IMR-90 (cell line): Measurements from ENCODE around the gene ALK. TPM values are rescaled to one million over a fixed set of nuclear protein-coding genes. Genes with fewer than 3 reads are reported as not detected.

Experiments used
- ATAC-seq: fragments of 200-7000 bp; cut with Tn5 transposase; 2 replicates; pipeline ENCODE4 v1.9.1; 2020; ENCODE audit warnings: low read depth, mild to moderate bottlenecking, moderate library complexity
- BruUV-seq: library from RNA; stranded (reverse); fragments of 400-500 nt; replicated peaks from 2 replicates; lab custom pipeline; 2021; lab: Mats Ljungman, UMichigan
- CTCF ChIA-PET: fragments of 300-600 bp; formaldehyde crosslinking; extraction: SDS; loops from one replicate; lab custom pipeline; 2021; ENCODE audit warnings: antibody characterized with exemption; lab: Yijun Ruan, JAX
- POLR2A ChIA-PET: fragments of 300-600 bp; sonication (Branson Sonifier 250); formaldehyde crosslinking; loops from one replicate; lab custom pipeline; 2022; ENCODE audit warnings: antibody characterized with exemption; ENCODE audit not compliant: unreplicated experiment; lab: Charles Lee
- DNase-seq: peaks from one replicate; pipeline ENCODE4 v3.0.0; 2013
- H2AFZ ChIP-seq: replicated peaks from 2 replicates; pipeline ENCODE3; 2013; ENCODE audit warnings: low read length, mild to moderate bottlenecking; ENCODE audit not compliant: poor library complexity
- H2AK5ac ChIP-seq: 2 replicates; pipeline ENCODE4 v1.6.1; 2013; ENCODE audit warnings: low read depth, low read length, inconsistent platforms
- H2AK9ac ChIP-seq: replicated peaks from 2 replicates; pipeline ENCODE3; 2013; ENCODE audit warnings: mild to moderate bottlenecking, low read depth, low read length, moderate library complexity; ENCODE audit not compliant: poor library complexity
- H2BK120ac ChIP-seq: 2 replicates; pipeline ENCODE4 v1.6.1; 2013; ENCODE audit warnings: low read depth, low read length, inconsistent platforms
- H2BK15ac ChIP-seq: 3 replicates; pipeline ENCODE4 v1.6.1; 2013; ENCODE audit warnings: low read depth, low read length, inconsistent platforms
- H2BK20ac ChIP-seq: 2 replicates; pipeline ENCODE4 v1.6.1; 2013; ENCODE audit warnings: low read depth, mild to moderate bottlenecking, inconsistent platforms, low read length, moderate library complexity
- H2BK5ac ChIP-seq: 2 replicates; pipeline ENCODE4 v1.6.1; 2013; ENCODE audit warnings: mild to moderate bottlenecking, low read depth, low read length, inconsistent platforms; ENCODE audit not compliant: poor library complexity, severe bottlenecking
- H3K14ac ChIP-seq: replicated peaks from 2 replicates; pipeline ENCODE4 v1.6.1; 2013; ENCODE audit warnings: low read depth, low read length, inconsistent platforms
- H3K18ac ChIP-seq: 2 replicates; pipeline ENCODE4 v1.6.1; 2013; ENCODE audit warnings: low read depth, low read length, control low read depth
- H3K23ac ChIP-seq: 2 replicates; pipeline ENCODE4 v1.6.1; 2013; ENCODE audit warnings: low read depth, low read length, inconsistent platforms
- H3K27ac ChIP-seq: 2 replicates; pipeline ENCODE4 v1.5.1; 2013; ENCODE audit warnings: mild to moderate bottlenecking, control low read depth, low read length; ENCODE audit not compliant: insufficient read depth
- H3K27me3 ChIP-seq: 2 replicates; pipeline ENCODE4 v1.6.1; 2013; ENCODE audit warnings: low read length; ENCODE audit not compliant: control insufficient read depth, insufficient read depth
- H3K36me3 ChIP-seq: 2 replicates; pipeline ENCODE4 v1.6.1; 2013; ENCODE audit warnings: low read length, mixed read lengths; ENCODE audit not compliant: control insufficient read depth, insufficient read depth
- H3K4ac ChIP-seq: 2 replicates; pipeline ENCODE4 v1.6.1; 2013; ENCODE audit warnings: low read depth, low read length, inconsistent platforms
- H3K4me1 ChIP-seq: 2 replicates; pipeline ENCODE4 v1.6.1; 2013; ENCODE audit warnings: low read length, mixed read lengths; ENCODE audit not compliant: control insufficient read depth, insufficient read depth
- H3K4me2 ChIP-seq: 2 replicates; pipeline ENCODE4 v1.6.1; 2013; ENCODE audit warnings: low read depth, mild to moderate bottlenecking, control low read depth, low read length, moderate library complexity
- H3K4me3 ChIP-seq: 2 replicates; pipeline ENCODE4 v1.5.1; 2013; ENCODE audit warnings: low read depth, mild to moderate bottlenecking, control low read depth, low read length, moderate library complexity; ENCODE audit not compliant: insufficient read depth
- H3K56ac ChIP-seq: 2 replicates; pipeline ENCODE4 v1.6.1; 2013; ENCODE audit warnings: low read length, inconsistent platforms; ENCODE audit not compliant: insufficient read depth; ENCODE audit errors: extremely low read depth
- H3K79me1 ChIP-seq, 2 experiments: 2 replicates each; pipeline ENCODE4 v1.6.1; 2013; ENCODE audit warnings: low read length in 2 of 2, inconsistent platforms in 1 of 2, low read depth in 1 of 2
- H3K9ac ChIP-seq: 2 replicates; pipeline ENCODE4 v1.6.1; 2013; ENCODE audit warnings: low read depth, low read length, control low read depth
- H3K9me1 ChIP-seq: 2 replicates; pipeline ENCODE4 v1.6.1; 2013; ENCODE audit warnings: low read length, inconsistent platforms; ENCODE audit not compliant: insufficient read depth
- H3K9me3 ChIP-seq: 2 replicates; pipeline ENCODE4 v1.6.1; 2013; ENCODE audit warnings: low read length; ENCODE audit not compliant: control insufficient read depth, insufficient read depth
- H4K20me1 ChIP-seq: 2 replicates; pipeline ENCODE4 v1.6.1; 2013; ENCODE audit warnings: low read length, inconsistent platforms; ENCODE audit not compliant: insufficient read depth
- H4K5ac ChIP-seq: 2 replicates; pipeline ENCODE4 v1.6.1; 2013; ENCODE audit warnings: mild to moderate bottlenecking, low read depth, low read length, control low read depth
- H4K8ac ChIP-seq, 2 experiments: 2 replicates each; pipeline ENCODE4 v1.6.1; 2013; ENCODE audit warnings: low read depth in 2 of 2, low read length in 2 of 2, control low read depth in 1 of 2, inconsistent platforms in 1 of 2
- H4K91ac ChIP-seq: 2 replicates; pipeline ENCODE4 v1.6.1; 2013; ENCODE audit warnings: low read depth, low read length, inconsistent platforms; ENCODE audit not compliant: insufficient read depth
- BHLHE40 ChIP-seq: fragments of 150-350 bp; IDR thresholded peaks from 2 replicates; pipeline ENCODE4 v1.6.1; 2016; ENCODE audit warnings: mild to moderate bottlenecking, low read depth, low read length
- CEBPB ChIP-seq: IDR thresholded peaks from 2 replicates; pipeline ENCODE4 v1.6.1; 2012; ENCODE audit warnings: low read depth, low read length, improper control_type of control experiment
- CHD1 ChIP-seq: IDR thresholded peaks from 2 replicates; pipeline ENCODE4 v1.6.1; 2012; ENCODE audit warnings: low read depth, low read length, improper control_type of control experiment
- CTCF ChIP-seq: conservative IDR thresholded peaks from 2 replicates; pipeline ENCODE4 v1.5.1; 2012; ENCODE audit warnings: mild to moderate bottlenecking, low read depth, low read length, improper control_type of control experiment
- ELK1 ChIP-seq: fragments of 150-350 bp; IDR thresholded peaks from 2 replicates; pipeline ENCODE4 v1.6.1; 2016; ENCODE audit warnings: low read depth, mild to moderate bottlenecking, low read length, moderate library complexity, borderline replicate concordance
- FOS ChIP-seq: fragments of 150-350 bp; IDR thresholded peaks from 2 replicates; pipeline ENCODE4 v1.6.1; 2016; ENCODE audit warnings: low read depth, low read length
- MAFK ChIP-seq: IDR thresholded peaks from 2 replicates; pipeline ENCODE4 v1.6.1; 2012; ENCODE audit warnings: low read depth, low read length, improper control_type of control experiment
- MAZ ChIP-seq: IDR thresholded peaks from 2 replicates; pipeline ENCODE4 v1.6.1; 2012; ENCODE audit warnings: low read depth, mild to moderate bottlenecking, low read length, improper control_type of control experiment, moderate library complexity, borderline replicate concordance
- MXI1 ChIP-seq: IDR thresholded peaks from 2 replicates; pipeline ENCODE4 v1.6.1; 2012; ENCODE audit warnings: low read depth, mild to moderate bottlenecking, low read length, moderate library complexity, borderline replicate concordance
- NFE2L2 ChIP-seq: fragments of 150-350 bp; IDR thresholded peaks from 2 replicates; pipeline ENCODE4 v1.6.1; 2016; ENCODE audit warnings: low read depth, mild to moderate bottlenecking, low read length
- POLR2A ChIP-seq: IDR thresholded peaks from 2 replicates; pipeline ENCODE4 v1.6.1; 2012; ENCODE audit warnings: mild to moderate bottlenecking, low read depth, low read length
- RAD21 ChIP-seq: IDR thresholded peaks from 2 replicates; pipeline ENCODE4 v1.6.1; 2012; ENCODE audit warnings: low read length, improper control_type of control experiment
- RCOR1 ChIP-seq: IDR thresholded peaks from 2 replicates; pipeline ENCODE4 v1.6.1; 2012; ENCODE audit warnings: mild to moderate bottlenecking, low read length, improper control_type of control experiment; ENCODE audit not compliant: insufficient replicate concordance
- RFX5 ChIP-seq: IDR thresholded peaks from 2 replicates; pipeline ENCODE4 v1.8.0; 2012; ENCODE audit warnings: low read depth, mild to moderate bottlenecking, low read length, moderate library complexity
- SMC3 ChIP-seq: fragments of 150-350 bp; IDR thresholded peaks from 2 replicates; pipeline ENCODE4 v1.6.1; 2016; ENCODE audit warnings: low read depth, mild to moderate bottlenecking, antibody characterized with exemption, low read length, moderate library complexity
- USF2 ChIP-seq: fragments of 150-350 bp; IDR thresholded peaks from 2 replicates; pipeline ENCODE4 v1.6.1; 2017; ENCODE audit warnings: mild to moderate bottlenecking, antibody characterized with exemption, low read length, low read depth
- WGBS, 2 experiments: methylation state at CpG; one replicate each; pipeline versions ENCODE4 v1.1.5 to v1.1.7; 2013; ENCODE audit warnings: missing lambda C conversion rate in 2 of 2; ENCODE audit not compliant: insufficient read length in 1 of 2; ENCODE audit errors: extremely low coverage in 2 of 2; 5-methylcytosine and 5-hydroxymethylcytosine counted together
- dilution Hi-C: fragments of 300-500 bp; cut with HindIII; formaldehyde crosslinking; loops from one replicate; pipeline ENCODE4 v1.14.3; 2018; ENCODE audit warnings: low sequenced_read_pairs; ENCODE audit not compliant: unreplicated experiment
- in situ Hi-C: fragments of 300-500 bp; cut with MboI; formaldehyde crosslinking; loops from 3 replicates; pipeline ENCODE4 v1.14.3; 2019; ENCODE audit warnings: low sequenced_read_pairs, inconsistent platforms, mixed read lengths
- intact Hi-C: fragments of 100-400 bp; cut with micrococcal nuclease; formaldehyde crosslinking; loops from 2 replicates; pipeline ENCODE4 v1.10.0; 2022
- polyA plus RNA-seq, 3 experiments: library from polyadenylated mRNA; depleted of rRNA; stranded (reverse); fragments of >200 nt; gene quantifications; 2 replicates each; pipeline ENCODE4 v1.2.3, GENCODE V29; 2012; ENCODE audit warnings: low replicate concordance in 1 of 3
- total RNA-seq: library from RNA; depleted of rRNA; stranded (reverse); fragments of >200 nt; gene quantifications from 2 replicates; pipeline ENCODE4 v1.2.3, GENCODE V29; 2012

The ALK gene
- total and polyA plus RNA-seq, 2 of the 4 experiments (the other 2 are of a cell fraction), result not detected

- intact Hi-C loops, result no loop called here
- H4K20me1 ChIP-seq, result no peaks in the 10 kb centered on the region
- H3K9ac ChIP-seq, result no peak overlapping the region
- H3K18ac ChIP-seq, result no peak overlapping the region
- DNase-seq (no peak), ATAC-seq (no peak)
- no peaks in the 10 kb centered on the region for H3K4me1 ChIP-seq
- H2BK15ac ChIP-seq, result no peak overlapping the region
- H2AK5ac ChIP-seq, result no peak overlapping the region
- no peak overlapping the region for H2BK20ac ChIP-seq
- 67% methylated on average over 1 of the region's 2 CpGs; no CpG with 5 or more reads in 1 of the 2 experiments for WGBS, 2 experiments
- dilution Hi-C loops, result no loop called here
- no peak overlapping the region for H3K27ac ChIP-seq
- H3K79me1 ChIP-seq, result no peaks in the 10 kb centered on the region
- H3K56ac ChIP-seq, result no peak overlapping the region
- ChIA-PET POLR2A (no interaction called here), CTCF (no interaction called here)
- H2BK120ac ChIP-seq, result no peak overlapping the region
- H3K9me3 ChIP-seq, result no peaks in the 10 kb centered on the region
- no peak overlapping the region for H3K4me3 ChIP-seq
- no peaks in the 10 kb centered on the region for H3K27me3 ChIP-seq
- TF ChIP-seq POLR2A (no peak), BHLHE40 (no peak), SMC3 (no peak), RAD21 (no peak), RFX5 (no peak), CTCF (no peak), FOS (no peak), USF2 (no peak), NFE2L2 (no peak), CHD1 (no peak), MXI1 (no peak), CEBPB (no peak), RCOR1 (no peak), ELK1 (no peak), MAFK (no peak), MAZ (no peak)
- BruUV-seq, result no TSS peak
- H3K4me2 ChIP-seq, result no peak overlapping the region
- no peak overlapping the region for H3K14ac ChIP-seq
- H4K8ac ChIP-seq, result no peak overlapping the region
- no peak overlapping the region for H2AK9ac ChIP-seq
- H3K23ac ChIP-seq, result no peak overlapping the region
- no peak overlapping the region for H2BK5ac ChIP-seq
- H4K5ac ChIP-seq, result no peak overlapping the region
- no peak overlapping the region for H2AFZ ChIP-seq
- H3K36me3 ChIP-seq, result no peaks in the 10 kb centered on the region
- in situ Hi-C loops, result no loop called here
- H4K91ac ChIP-seq, result no peak overlapping the region
- no peak overlapping the region for H3K4ac ChIP-seq
- H3K9me1 ChIP-seq, result no peaks in the 10 kb centered on the region
Measured at GRCh38 chr2:29871541-29871940, 49.8 kb downstream of the ALK start.
